T-helper 2 cell (primary cell): ENCODE results near the gene ZDHHC11B.
"Not testable (repeated sequence)": the region's sequence is repeated elsewhere in the genome, so short reads cannot be mapped to it uniquely, and the experiment has no call there.

Experiments
- DNase-seq, 5 experiments: peaks; one replicate each; pipeline versions ENCODE4 v3.0.0 to v3.0.0-alpha.2; 2012 to 2022

ZDHHC11B gene

DNA sequence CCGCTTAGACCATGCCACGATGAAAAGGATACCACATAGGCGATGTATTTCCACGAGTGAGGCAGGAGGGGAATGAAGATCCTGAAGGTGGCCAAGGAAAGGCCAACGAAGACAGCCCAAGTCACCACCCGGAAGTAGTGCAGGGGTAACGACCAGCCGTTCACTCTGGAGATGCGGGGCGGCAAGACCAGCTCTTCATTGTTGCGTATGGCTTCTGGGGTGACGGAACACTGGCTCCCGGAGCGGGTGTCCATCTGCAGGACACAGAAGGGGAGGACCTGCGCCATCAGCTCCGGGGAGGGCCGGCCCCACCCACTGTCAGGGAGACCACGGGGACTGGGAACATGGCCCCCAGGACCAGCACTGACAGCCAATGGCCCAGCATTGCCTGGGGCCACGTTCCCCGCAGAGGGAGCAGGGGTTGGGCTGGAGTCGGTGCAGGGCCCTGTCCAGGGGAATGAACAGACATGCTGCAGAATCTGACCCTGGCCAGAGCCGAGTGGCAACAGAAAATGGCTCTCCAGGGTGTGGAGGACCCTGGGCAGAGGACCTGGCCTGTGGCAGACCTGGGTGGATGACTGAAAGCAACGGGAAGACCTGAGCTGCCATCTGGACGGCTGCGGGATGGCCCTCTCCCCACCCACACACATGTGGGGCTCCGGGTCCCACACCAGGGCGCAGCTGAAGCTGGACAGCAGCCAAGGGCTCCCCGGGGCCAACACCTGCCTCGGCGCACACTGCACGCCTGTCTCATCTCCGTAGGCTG lies 17.7 kb downstream of the ZDHHC11B start:
- peak in 1 of 5 experiments; percentile 8 for DNase-seq

DNA sequence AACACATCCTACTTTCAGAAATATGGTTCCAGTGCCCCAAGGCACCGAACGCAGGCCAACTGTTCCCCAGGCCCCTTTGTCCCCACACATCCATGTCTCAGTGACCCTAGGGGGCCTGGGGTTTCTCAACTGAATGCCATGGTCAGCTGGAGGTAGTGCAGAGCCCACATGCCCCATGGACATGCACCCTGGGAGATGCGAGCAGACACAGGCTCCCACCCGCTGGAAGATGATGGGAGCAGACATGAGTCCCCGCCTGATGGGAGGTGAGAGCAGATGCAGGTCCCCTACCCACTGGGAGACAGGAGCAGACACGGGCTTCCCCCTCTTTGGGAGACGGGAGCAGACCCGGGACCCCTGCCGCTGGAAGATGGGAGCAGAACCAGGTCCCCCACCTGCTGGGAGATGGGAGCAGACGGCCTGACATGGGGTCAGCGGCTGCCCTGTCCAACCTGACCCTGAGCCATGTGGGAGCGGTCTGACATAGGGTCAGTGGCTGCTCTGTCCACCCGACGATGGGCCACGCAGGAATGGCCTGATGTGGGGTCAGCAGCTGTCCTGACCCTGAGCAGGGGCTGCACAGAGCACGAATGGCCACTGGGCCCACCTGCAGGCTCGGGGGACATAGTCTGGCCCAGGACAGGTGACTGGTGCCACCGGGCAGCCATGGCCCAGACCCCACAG lies 18.4 kb downstream of the ZDHHC11B start:
- peak in 1 of 5 experiments; percentile 16 for DNase-seq

DNA sequence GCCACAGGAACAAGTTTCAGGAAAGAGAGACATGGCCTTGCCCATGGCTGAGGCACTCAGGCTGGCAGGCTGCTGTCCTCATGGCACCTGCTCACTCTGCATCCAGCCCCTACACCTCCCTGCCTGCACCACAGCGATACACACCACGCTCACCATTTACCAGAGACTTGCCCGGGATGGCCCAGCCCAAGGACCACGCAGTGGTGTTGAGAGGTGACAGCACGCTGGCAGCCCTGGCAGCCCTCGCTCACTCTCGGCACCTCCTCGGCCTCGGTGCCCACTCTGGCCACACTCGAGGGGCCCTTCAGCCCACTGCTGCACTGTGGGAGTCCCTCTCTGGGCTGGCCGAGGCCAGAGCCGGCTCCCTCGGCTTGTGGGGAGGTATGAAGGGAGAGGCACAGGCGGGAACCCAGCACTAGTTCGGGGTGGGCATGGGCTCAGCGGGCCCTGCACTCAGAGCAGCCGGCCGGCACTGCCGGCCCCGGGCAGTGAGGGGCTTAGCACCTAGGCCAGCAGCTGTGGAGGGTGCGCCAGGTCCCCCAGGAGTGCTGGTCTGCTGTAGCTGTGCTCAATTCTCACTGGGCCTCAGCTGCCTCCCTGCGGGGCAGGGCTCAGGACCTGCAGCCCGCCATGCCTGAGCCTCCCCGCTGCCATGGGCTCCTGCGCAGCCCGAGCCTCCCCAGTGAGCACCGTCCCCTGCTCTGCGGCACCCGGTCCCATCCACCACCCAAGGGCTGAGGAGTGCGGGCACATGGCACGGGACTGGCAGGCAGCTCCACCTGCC lies 20.3 kb downstream of the ZDHHC11B start:
- peak in 1 of 5 experiments; percentile 7 for DNase-seq

DNA sequence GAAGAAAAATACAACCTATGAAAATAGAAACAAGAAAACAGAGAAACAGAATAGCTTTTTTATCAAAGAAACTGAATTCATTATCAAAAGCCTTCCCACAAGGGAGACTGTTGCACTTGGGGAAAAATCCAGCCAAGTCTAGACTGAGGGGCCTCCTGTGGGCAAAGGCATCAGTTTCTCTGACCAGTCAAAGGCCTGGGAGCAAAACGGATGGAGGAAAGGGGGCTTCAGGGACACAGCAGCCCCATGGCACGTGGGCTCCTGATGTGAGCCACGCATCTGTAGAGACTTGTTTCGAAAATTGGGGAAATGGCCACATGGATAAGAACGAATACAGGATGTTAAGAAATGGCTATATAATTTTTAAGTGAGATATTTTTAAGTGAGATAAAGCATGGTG lies 21.1 kb downstream of the ZDHHC11B start:
- no peak for DNase-seq

DNA sequence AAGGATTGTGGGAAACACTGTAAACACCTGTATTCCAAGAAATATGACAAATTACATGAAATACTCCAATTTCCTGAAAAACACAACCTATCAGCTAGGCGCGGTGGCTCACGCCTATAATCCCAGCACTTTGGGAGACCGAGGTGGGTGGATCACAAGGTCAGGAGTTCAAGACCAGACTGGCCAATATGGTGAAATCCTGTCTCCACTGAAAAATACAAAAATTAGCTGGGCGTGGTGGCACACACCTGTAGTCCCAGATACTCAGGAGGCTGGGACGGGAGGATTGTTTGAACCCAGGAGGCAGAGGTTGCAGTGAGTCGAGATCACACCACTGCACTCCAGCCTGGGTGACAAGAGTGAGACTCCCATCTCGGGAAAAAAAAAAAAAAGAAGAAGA lies 21.5 kb downstream of the ZDHHC11B start:
- DNase-seq, result not testable (repeated sequence)

DNA sequence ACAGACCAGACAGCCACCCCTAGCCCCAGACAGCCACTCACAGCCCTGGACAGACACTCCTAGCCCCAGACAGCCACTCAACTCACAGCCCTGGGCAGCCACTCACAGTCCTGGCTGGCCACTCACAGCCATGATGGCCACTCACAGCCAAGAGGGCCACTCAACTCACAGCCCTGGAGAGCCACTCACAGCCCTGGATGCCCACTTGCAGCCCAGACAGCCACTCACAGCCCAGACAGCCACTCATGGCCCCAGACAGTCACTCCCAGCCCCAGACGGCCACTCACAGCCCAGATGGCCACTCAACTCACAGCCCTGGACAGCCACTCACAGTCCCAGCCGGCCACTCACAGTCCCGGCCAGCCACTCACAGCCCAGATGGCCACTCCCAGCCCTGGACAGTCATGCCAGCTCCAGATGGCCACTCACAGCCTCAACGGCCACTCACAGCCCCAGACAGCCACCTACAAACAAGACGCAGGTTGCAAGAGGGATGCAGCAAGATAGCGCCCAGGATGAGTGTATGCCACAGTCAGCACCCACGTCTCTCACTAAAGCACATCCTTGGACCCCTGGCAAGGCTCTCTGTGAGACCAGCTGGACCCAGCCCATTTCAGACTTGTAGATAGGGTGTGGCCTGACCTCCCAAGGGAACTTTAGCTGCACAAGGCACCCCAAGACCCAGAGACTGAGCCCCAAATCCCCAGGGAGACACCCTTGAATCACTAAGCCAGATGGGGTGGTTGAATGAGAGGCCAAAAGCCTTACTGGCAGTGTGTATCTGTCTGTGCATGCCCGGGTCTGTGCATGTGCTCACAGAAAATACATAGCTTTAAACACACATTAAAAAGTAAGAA lies 22.4 kb downstream of the ZDHHC11B start:
- peak in 1 of 5 experiments; percentile 3 for DNase-seq

DNA sequence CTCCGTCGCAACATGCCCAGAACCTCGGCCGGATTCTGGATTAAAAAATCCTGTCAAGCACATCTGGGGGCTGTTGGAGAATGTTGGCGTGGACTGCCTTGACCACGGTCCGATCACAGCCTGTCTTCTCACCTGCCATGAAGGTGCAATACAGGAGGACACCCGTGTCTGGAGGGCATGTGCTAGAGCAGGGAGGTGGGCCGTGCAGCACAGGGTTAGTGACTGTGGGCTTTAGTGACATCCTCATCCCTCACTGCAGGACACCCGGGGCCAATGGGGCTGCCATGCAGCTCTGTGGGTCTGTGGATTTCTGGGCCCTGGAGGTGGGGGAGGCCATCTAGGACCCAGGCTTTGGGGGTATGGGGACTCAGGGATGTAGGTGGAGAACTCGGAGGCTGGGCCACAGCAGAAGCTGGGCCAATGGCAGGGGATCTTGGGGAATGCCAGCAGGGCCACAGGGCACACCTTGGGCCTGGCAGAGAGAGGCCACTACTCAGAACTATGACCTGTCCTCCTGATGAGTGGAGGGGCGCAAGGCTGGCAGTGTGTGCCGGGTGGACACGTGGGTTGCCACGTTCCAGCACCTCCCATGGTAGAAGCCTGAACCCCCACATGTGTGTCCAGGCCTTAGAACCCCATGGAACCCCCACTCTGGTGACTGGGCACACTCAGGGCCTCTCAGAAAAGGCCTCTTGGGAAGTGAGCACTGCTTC lies 23.3 kb downstream of the ZDHHC11B start:
- no peak for DNase-seq

DNA sequence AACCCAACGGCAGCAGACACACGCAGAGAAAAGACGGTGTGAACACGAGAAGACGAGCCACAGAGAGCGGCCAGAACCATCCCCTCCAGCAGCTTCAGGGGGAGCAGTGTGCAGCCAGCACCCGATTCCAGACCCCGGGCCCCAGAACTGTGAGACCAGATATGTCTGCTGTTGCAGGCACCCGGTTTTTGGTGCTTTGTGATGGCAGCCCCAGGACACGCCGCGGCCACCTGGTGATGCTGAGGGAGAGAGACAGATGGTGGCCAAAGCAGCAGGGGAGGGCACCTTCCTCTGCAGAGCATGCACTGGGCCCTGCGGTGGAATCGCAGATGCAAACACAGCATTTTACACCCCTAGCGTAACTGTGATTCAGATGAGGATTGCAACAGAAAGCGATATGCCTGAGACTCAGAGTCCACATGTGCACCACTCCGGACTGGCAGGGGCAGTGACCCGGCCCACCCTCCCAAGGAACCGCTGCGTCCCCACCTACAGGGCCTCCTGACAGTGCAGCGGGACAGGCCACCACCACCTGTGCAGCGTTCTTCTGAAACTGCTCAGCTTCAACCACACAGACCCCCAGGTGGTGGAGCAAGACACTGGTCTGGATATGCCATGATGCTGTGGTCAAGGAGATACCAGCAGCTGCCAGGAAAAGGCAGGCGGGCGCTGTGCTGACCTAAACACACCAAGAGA lies 24.0 kb downstream of the ZDHHC11B start:
- DNase-seq, result peak in 1 of 5 experiments; percentile 6

DNA sequence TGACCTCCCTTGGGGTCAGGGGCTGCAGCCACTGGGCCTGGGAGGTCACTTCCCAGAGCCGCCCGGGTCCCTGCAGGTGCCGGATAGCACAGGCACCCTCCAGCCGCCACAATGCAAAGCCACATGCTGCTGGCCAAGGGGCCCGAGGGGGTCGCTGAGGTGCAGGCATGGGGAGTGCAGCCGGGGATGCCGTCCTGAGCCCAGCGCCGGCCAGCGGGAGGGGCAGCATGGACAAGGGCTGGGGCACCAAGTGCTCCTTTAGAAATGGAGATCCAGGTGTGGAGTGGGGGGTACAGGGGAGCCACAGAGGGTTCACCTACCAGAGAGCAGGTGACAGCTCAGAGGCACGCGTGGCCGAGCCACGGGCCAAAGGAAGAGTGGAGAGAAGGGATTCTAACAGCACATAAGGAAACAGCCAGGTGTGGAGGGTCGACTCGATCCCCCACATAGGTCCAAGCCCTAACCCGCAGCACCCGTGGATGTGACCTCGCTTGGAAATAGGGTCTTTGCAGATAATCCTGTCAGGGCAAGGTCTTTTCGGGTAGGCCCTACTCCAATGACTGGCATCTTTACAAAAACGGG lies 24.7 kb downstream of the ZDHHC11B start:
- DNase-seq, result peak in 1 of 5 experiments; percentile 5

DNA sequence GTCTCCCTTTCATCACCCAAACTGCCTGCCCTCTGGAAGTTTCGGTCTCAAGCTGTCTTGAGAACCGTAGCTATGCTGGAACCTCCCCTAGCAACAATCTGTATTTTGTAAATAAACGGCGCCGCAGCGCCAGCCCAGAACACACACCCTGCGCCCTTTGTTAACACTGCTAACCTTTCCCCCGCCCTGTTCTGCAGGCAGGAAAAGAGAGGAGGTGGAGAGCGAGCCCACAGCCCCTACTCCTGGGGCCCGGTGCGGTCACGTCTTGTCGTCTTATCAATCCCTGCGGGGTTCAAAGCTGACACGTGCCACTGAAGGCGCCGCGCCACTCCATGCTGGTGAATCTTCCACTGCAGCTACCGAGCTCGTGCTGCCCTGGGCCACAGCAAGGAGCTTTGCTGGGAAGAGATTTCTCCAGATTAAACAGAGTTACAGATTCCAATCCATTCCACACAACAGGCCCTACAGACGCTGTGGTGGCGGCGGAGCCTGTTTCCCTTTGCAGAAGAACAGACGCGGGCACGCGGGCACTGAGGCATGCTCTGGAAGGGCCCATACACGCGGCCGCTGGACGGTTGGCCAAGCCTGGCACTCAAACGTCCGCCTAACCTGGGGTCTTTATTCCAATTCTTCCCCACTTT lies 25.3 kb downstream of the ZDHHC11B start:
- peak; percentile 49 to 84 (median 75) for DNase-seq

DNA sequence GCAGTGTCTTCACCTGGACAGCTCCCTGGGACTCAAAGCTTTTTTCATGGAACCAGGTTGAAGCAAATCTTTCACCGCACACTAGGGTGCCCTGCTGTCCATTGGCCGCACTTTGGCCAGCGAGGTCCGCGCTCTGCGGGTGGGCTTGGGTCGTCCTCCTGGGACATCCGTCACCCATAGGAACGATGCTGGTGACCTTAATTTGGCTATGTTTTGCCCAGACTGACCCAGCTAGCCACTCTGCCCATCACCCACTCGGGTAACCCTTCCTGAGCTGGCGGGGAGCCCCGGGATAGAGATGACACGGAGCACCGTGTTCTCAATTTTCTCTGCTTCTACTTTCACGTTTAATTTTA lies 25.9 kb downstream of the ZDHHC11B start:
- peak in 1 of 5 experiments; percentile 4 for DNase-seq

DNA sequence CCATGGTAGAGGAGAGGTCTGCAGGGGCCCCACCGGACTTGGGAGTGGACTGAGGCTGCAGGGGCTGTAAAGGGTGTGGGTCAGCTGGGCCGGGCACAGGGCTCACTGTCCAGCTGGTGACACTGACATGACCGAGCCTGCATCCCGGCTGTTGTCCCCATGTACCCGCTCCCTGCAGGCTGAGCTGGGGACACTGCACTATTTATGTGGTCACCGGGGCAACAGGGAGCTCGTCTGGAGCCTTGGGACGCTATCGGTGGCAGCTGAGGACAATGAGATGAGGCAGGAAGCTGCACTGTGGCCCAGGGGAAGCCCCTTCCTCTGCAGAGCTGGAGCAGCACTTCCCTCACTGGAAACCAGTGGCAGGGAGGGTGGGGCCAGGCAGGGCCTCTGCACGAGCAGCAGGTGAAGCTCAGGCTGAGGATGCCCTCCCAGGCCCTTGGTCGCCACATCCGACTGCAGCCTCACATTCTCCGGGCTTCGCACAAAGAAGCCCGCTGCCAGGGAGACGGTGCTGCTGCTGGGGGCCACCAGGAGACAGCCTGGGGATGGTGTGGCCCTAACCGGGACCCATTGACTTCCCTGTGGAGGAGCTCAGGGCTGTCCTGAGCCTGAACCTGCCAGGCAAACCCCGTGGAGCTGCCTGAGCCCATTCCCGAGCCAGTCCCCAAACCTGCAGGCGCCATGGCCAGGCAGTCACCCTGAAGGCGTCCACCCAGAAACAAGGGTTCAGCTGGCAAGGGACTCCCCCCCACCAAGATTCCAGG lies 26.4 kb downstream of the ZDHHC11B start:
- DNase-seq, result peak in 3 of 5 experiments; percentile 21 to 57 (median 46)

DNA sequence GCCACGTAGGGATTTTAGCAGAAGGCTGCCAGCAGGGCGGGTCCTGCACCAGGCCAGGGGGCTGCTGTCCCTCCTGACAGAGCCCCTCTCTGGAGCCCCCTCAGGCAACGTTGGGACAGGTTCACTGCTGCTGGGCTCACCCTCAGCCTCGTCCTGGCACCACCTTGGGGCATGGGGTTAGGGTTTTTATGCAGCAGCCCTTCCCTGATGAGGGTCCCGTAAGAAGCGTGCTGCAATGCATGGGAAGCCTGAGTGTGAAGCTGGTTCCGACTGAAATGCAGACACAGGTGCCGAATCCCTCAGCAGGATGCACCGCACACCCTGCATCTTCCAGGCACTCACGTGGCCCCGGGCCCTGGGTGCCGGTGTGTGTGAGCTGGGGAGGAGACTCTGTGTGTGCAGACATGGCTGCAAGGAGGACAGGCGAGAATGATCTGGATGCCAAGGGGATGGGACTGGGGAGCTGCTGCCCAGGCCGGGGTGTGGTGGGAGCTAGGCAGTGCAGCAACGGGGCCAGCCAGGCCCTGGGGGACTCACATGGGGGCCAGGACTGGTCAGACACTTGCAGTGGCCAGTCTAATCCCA lies 27.1 kb downstream of the ZDHHC11B start:
- DNase-seq, result peak in 1 of 5 experiments; percentile 9

DNA sequence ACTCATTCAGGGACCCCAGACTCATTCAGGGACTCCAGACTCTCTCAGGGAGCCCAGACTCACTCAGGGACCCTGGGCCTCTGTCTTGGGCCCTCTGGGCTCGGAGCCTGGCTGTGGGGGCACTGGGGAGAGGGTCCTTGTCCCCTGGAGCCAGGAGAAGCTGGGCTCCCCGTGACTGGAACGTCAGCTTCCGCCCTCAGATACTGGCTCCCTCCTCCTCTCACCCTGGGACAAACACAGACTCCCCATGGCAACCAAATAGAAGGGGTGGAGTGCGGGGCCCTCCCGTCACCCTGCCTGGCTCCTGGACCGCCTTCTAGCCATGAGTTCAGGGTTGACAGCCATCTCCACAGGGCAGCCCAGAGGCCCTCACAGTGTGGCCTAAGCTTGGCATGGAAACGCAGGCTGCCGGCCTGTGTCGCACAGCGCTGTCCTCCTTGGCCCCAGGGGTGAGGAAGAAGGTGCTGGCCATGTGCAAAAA lies 27.6 kb downstream of the ZDHHC11B start:
- peak in 1 of 5 experiments; percentile 41 for DNase-seq

DNA sequence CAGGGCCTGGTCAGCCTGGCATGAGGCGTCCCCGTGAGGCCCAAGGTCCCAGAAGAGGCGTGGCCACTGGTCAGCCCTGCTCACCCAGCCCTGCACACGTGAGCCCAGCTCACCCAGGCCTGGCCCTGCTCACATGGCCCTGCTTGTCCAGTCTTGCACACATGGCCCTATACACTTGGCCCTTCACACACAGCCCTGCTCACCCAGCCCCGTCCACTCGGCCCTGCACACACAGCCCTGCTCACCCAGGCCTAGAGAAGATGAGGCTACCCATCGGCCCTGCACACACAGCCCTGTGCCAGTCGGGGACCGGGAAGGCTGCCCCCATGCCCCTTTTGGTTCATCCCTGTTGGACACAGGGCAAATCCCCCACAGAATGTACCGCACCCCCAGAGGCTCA lies 28.4 kb downstream of the ZDHHC11B start:
- peak in 1 of 5 experiments; percentile 13 for DNase-seq

DNA sequence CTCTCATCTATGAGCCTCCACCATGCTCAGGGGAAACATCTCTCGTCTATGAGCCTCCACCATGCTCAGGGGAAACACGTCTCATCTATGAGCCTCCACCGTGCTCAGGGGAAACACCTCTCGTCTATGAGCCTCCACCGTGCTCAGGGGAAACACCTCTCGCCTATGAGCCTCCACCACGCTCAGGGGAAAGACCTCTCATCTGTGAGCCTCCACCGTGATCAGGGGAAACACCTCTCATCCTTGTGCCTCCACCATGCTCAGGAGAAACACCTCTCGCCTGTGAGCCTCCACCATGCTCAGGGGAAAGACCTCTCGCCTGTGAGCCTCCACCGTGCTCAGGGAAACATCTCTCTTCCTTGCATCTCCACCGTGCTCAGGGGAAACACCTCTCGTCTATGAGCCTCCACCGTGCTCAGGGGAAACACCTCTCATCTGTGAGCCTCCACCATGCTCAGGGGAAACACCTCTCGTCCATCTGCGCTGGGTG lies 30.3 kb downstream of the ZDHHC11B start:
- peak in 2 of 5 experiments; percentile 4 to 63 for DNase-seq

DNA sequence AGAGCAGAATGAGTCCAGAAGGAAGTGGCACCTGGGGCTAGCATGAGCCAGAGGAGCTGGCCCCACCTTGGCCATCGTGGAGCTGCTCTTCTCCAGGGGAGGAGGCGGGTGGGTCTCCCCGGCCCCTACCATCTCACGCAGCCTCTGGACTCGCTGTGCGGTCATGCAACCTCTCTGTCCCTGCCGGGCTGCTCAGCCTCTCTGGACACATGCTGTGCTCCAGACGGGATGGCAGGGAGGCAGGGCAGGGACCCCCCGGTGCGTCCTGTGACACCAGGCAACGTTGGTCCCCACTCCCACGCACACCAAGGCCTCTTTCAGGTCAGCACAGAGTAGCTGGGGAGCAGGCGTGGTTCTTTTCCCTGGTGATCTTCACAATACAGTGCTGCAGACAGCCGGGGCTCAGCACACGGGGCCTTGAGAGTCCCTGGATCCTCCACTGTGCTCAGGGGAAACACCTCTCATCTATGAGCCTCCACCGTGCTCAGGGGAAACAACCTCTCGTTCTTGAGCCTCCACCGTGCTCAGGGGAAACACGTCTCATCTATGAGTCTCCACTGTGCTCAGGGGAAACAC lies 30.9 kb downstream of the ZDHHC11B start:
- DNase-seq, result not testable (repeated sequence)

DNA sequence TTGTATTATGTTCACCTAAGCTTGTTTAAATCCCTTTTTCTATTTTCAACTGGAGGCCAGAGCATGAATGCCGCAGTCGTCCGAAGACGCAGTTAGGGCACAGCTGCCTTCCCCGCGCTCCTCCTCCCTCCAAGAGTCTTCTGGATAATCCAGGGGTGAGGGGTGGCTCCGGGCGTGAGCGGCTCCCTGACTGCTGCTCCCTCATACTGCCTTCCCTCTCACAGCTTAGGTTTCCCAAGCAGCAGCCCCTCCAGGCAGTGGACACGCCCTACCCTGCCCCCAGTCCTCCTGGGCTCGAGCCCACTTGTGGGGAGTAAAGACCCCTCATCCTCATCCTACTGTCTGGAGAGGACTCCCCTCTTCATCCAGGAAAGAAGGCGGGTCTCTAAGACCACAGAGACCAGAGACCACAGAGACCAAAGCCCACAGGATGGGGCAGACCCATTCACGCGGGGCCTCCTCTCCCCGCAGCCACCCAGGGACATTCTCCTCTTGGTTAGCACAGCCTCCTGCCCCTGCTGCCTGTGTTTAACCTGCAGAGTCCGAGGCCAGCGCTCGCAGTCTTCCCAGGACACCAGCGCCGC lies 31.9 kb downstream of the ZDHHC11B start:
- not testable (repeated sequence) for DNase-seq
